A549 (cell line): Measurements from ENCODE around the gene DPEP3.

Experiments used
- ATOH8 ChIP-seq: fragments of 250-450 bp; sonication (Bioruptor Pico); IDR thresholded peaks from 2 replicates; pipeline ENCODE4 v1.5.0; 2020; ENCODE audit warnings: low read depth, mild to moderate bottlenecking, moderate library complexity
- CBX8 ChIP-seq: fragments of 200-600 bp; sonication (generic); IDR thresholded peaks from 2 replicates; pipeline ENCODE4 v1.6.1; 2016
- CTCF ChIP-seq: fragments of >200 bp; sonication (Bioruptor Twin); formaldehyde crosslinking; IDR thresholded peaks from 3 replicates; pipeline ENCODE4 v1.5.1; 2016
- ELK1 ChIP-seq: fragments of 150-350 bp; IDR thresholded peaks from 2 replicates; pipeline ENCODE4 v1.6.1; 2014; ENCODE audit warnings: low read depth, mild to moderate bottlenecking, low read length
- HDAC2 ChIP-seq: fragments of 200-600 bp; sonication (generic); IDR thresholded peaks from 2 replicates; pipeline ENCODE4 v1.6.1; 2016
- KDM1A ChIP-seq: fragments of 200-600 bp; sonication (generic); IDR thresholded peaks from 2 replicates; pipeline ENCODE4 v1.6.1; 2016; ENCODE audit warnings: low read depth, mild to moderate bottlenecking
- MAX ChIP-seq: IDR thresholded peaks from 2 replicates; pipeline ENCODE4 v1.6.1; 2012
- NR3C1 ChIP-seq: fragments of >200 bp; sonication (Bioruptor Twin); formaldehyde crosslinking; IDR thresholded peaks from 3 replicates; pipeline ENCODE4 v1.6.1; 2017
- POLR2A ChIP-seq: IDR thresholded peaks from 2 replicates; pipeline ENCODE4 v1.6.1; 2012; ENCODE audit warnings: mild to moderate bottlenecking, low read length
- REST ChIP-seq: fragments of 200-600 bp; sonication (generic); IDR thresholded peaks from 2 replicates; pipeline ENCODE4 v1.6.1; 2016; ENCODE audit warnings: antibody characterized with exemption, mild to moderate bottlenecking, moderate library complexity
- RNF2 ChIP-seq: fragments of 200-600 bp; sonication (generic); IDR thresholded peaks from 2 replicates; pipeline ENCODE4 v1.6.1; 2016; ENCODE audit warnings: low read depth, mild to moderate bottlenecking, antibody characterized with exemption, moderate library complexity, borderline replicate concordance
- SMC3 ChIP-seq: fragments of >200 bp; sonication (Bioruptor Twin); formaldehyde crosslinking; IDR thresholded peaks from 3 replicates; pipeline ENCODE4 v1.6.1; 2018; ENCODE audit warnings: inconsistent platforms
- SREBF2 ChIP-seq: fragments of 450-650 bp; IDR thresholded peaks from 2 replicates; pipeline ENCODE4 v1.6.1; 2014; ENCODE audit warnings: mild to moderate bottlenecking, moderate library complexity

GRCh38 chr16:67940446-67941089 lies 39.7 kb downstream of the DPEP3 start:
- no peak for TF ChIP-seq CTCF
- no peak for TF ChIP-seq RNF2
- TF ChIP-seq POLR2A: no peak
- TF ChIP-seq REST: no peak
- no peak for TF ChIP-seq ATOH8 (CRISPR knock-in tag)
- no peak for TF ChIP-seq KDM1A
- TF ChIP-seq SREBF2: no peak
- TF ChIP-seq MAX: no peak
- no peak for TF ChIP-seq CBX8
- no peak for TF ChIP-seq HDAC2
- TF ChIP-seq ELK1: no peak
- no peak for TF ChIP-seq NR3C1
- no peak for TF ChIP-seq SMC3
